Thymus (tissue), 11 donors: ENCODE data around the gene PGS1. TPM values are rescaled to one million over a fixed set of nuclear protein-coding genes. Genes with fewer than 3 reads are reported as not detected.
A peak's percentile ranks its signal among the peaks of the same experiment; 100 is the strongest.

Experiments used
- DNase-seq, 9 donors: peaks; one replicate each; pipeline ENCODE4 v3.0.0-alpha.2; 2013; ENCODE audit warnings: low spot score in 9 of 9, low read depth in 6 of 9, missing footprints in 1 of 9
- H3K27ac ChIP-seq, 2 donors: one replicate each; pipeline ENCODE4 v1.5.1; 2013; ENCODE audit warnings: control low read depth in 1 of 2, low read depth in 1 of 2, low read length in 1 of 2, mild to moderate bottlenecking in 1 of 2, moderate library complexity in 1 of 2
- H3K27me3 ChIP-seq, 2 donors: one replicate each; pipeline ENCODE4 v1.5.1; 2013; ENCODE audit warnings: low read length in 1 of 2; ENCODE audit not compliant: control insufficient read depth in 2 of 2, insufficient read depth in 1 of 2
- H3K36me3 ChIP-seq, 2 donors: one replicate each; pipeline ENCODE4 v1.5.1; 2013; ENCODE audit warnings: low read length in 1 of 2, mild to moderate bottlenecking in 1 of 2, moderate library complexity in 1 of 2; ENCODE audit not compliant: control insufficient read depth in 2 of 2, insufficient read depth in 2 of 2
- H3K4me1 ChIP-seq, 2 donors: one replicate each; pipeline ENCODE4 v1.5.1; 2013; ENCODE audit warnings: low read length in 2 of 2; ENCODE audit not compliant: control insufficient read depth in 2 of 2, insufficient read depth in 2 of 2
- H3K4me3 ChIP-seq, 2 donors: one replicate each; pipeline ENCODE4 v1.5.1; 2013; ENCODE audit warnings: low read length in 2 of 2, control low read depth in 1 of 2, mild to moderate bottlenecking in 1 of 2
- H3K9me3 ChIP-seq, 2 donors: one replicate each; pipeline ENCODE4 v1.5.1; 2013; ENCODE audit warnings: low read length in 1 of 2, mild to moderate bottlenecking in 1 of 2; ENCODE audit not compliant: control insufficient read depth in 2 of 2, insufficient read depth in 1 of 2
- WGBS: extraction: QIAGEN DNeasy Blood & Tissue Kit; methylation state at CpG from one replicate; pipeline ENCODE4 v1.1.7; 2013; 5-methylcytosine and 5-hydroxymethylcytosine counted together
- polyA plus RNA-seq: library from polyadenylated mRNA; stranded (reverse); fragments of 200-250 nt; gene quantifications from one replicate; pipeline ENCODE4 v1.2.3, GENCODE V29; 2013
- total RNA-seq: library from RNA; stranded (reverse); fragments of 120-200 nt; gene quantifications from one replicate; pipeline ENCODE4 v1.2.4, GENCODE V29; 2013
- donor health status: healthy.

The PGS1 gene
- total and polyA plus RNA-seq, 2 donors: 32.1 to 34.6 TPM

DNA sequence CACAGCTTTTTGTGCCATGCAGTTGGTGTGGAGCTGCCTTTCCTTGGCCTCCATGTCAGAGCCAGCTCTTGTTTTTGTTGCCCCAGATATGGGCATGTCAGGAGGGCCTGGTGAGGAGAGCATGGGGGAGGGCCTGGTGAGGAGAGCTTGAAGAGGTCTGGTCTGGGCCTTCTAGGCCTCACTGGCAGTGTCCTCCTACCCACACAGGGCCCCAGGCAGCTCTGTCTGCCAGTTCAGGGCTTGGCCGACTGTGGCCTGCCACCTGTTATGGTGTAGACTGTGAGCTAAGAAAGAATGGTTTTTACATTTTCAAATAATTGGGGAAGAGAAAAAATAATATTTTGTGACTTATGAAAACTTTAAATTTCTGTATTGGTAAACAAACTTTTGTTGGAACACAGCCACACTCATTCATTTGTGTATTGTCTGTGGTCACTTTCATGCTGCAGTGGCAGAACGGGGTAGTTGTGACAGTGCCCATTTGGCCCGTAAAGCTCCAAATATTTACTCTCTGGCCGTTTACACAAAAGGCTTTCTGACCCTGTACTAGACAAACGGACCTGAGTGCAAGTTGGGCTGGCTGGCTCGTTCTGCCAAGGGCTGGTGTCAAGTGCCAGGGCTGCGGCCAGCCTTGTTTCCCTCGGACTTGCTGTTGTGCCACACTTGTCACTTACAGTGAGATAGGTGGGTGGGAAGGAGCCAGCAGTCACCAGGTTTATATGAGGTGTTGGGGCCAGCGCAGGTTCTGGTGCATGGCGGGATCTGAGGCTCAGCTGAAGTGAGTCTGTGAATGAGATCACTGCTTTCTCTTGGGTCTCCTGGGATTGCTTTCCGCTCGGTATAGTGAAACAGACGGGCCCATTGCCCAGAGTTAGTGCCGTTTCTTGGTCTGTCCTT lies 18.2 kb downstream of the PGS1 start:
- Histone ChIP-seq H3K36me3 (peaks cover 88 to 89% of the 10 kb centered on the region in 2 donors), H3K27ac (no peak overlapping the region), H3K4me3 (no peak overlapping the region), H3K9me3 (no peaks in the 10 kb centered on the region), H3K27me3 (no peaks in the 10 kb centered on the region), H3K4me1 (no peaks in the 10 kb centered on the region)
- 95% methylated on average over 14 of the region's 14 CpGs for WGBS
- no peak for DNase-seq

DNA sequence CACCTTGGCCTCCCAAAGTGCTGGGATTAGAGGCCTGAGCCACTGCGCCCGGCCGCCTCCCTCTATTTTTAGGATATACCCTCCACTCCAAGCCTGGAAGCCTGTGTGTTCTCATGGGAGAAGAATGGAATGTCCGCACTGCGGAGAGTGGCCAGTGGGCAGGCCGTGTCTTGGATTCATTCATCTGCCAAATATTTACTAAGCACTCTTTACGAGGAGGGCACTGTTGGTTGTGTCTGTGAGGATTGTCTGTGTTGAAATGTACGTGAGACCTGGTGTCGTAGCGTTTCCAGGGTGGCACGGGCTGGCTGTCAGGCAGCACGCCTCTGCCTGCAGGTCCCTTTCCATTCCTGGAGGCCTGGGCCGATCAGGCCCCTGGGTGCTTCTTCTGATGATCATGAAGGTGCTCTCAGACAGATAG lies 19.2 kb downstream of the PGS1 start:
- Histone ChIP-seq H3K27ac (no peak overlapping the region), H3K9me3 (no peaks in the 10 kb centered on the region), H3K4me3 (no peak overlapping the region), H3K4me1 (no peaks in the 10 kb centered on the region), H3K36me3 (peaks cover 92 to 93% of the 10 kb centered on the region in 2 donors), H3K27me3 (no peaks in the 10 kb centered on the region)
- WGBS: 98% methylated on average over 13 of the region's 13 CpGs
- DNase-seq: no peak

DNA sequence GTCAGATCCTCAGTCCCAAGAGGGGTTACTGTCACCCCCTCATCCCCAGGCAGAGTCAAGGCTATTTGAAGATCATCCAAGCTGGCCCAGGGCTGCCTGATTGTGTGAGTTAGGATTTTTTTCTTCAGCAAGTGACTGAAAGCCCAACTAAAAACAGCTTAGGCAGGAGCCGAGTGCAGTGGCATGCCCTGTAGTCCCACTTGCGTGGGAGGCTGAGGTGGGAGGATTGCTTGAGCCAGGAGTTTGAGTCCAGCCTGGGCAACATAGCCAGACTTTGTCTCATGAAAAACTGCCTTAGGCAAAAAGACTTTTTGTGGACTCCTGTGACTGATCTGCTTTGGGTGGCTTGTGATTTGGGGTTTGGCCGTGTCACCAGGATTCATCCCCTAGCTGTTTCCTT lies 19.9 kb downstream of the PGS1 start:
- peaks cover 93 to 94% of the 10 kb centered on the region in 2 donors for H3K36me3 ChIP-seq
- no peaks in the 10 kb centered on the region for H3K4me1 ChIP-seq
- no peak overlapping the region for H3K4me3 ChIP-seq
- WGBS: over 99% methylated on average over 3 of the region's 3 CpGs
- no peaks in the 10 kb centered on the region for H3K27me3 ChIP-seq
- no peak overlapping the region for H3K27ac ChIP-seq
- no peak for DNase-seq
- H3K9me3 ChIP-seq: no peaks in the 10 kb centered on the region

DNA sequence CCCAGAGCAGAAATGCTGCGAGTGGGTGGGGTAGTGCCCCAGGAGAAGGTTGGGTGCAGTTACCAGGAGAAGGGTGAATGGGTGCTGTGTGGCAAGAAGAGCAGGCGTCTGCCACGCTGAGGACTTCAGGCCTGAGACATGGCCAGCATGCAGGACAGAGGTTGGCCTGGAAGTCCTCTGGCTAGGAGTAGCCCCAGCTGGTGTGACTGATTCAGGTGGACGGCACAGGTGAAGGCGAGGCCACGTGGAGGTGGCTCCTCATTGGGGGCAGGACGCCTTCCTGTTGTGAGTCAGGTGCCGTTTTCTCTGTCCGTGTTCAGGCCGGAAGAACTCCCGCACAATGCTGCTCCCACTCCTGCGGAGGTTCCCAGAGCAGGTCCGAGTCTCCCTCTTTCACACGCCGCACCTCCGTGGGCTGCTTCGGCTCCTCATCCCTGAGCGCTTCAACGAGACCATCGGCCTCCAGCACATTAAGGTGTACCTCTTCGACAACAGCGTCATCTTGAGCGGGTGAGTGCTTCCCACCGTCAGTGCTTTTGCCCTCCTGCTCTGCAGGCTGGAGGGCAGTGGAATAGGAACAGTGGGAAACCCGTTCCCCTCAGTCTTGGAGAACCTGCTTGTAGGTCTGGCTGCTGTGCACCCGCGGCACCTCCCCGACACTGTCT lies 20.7 kb downstream of the PGS1 start:
- WGBS: 97% methylated on average over 28 of the region's 28 CpGs
- Histone ChIP-seq H3K36me3 (peaks cover 93 to 94% of the 10 kb centered on the region in 2 donors), H3K4me1 (no peaks in the 10 kb centered on the region), H3K4me3 (no peak overlapping the region), H3K27me3 (no peaks in the 10 kb centered on the region), H3K27ac (peak overlapping the region in 1 of 2 donors; percentile 9), H3K9me3 (no peaks in the 10 kb centered on the region)
- no peak for DNase-seq

DNA sequence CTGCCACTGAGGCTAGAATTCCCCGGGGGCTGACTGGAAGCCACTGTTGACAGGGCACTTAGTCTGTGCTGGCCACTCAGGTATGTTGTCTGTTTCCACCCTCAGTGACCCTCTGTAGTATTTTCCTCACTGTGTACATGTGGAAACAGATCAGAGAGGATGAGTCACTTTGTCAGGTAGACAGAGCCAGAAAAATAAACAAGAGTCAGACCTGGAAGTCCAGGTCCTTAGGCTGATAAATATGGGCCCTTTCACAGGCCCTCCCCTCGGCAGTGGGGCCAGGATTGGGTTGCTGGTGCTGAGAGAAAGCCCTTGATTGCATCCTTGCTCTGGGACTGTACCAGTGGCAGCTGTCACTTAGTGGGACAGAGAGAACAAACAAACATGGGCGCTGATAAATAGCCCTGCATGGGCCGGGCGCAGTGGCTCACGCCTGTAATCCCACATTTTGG lies 21.3 kb downstream of the PGS1 start:
- Histone ChIP-seq H3K9me3 (no peaks in the 10 kb centered on the region), H3K4me1 (no peaks in the 10 kb centered on the region), H3K36me3 (peaks cover 94 to 96% of the 10 kb centered on the region in 2 donors), H3K27me3 (no peaks in the 10 kb centered on the region), H3K4me3 (no peak overlapping the region), H3K27ac (no peak overlapping the region)
- 97% methylated on average over 6 of the region's 6 CpGs for WGBS
- no peak for DNase-seq

DNA sequence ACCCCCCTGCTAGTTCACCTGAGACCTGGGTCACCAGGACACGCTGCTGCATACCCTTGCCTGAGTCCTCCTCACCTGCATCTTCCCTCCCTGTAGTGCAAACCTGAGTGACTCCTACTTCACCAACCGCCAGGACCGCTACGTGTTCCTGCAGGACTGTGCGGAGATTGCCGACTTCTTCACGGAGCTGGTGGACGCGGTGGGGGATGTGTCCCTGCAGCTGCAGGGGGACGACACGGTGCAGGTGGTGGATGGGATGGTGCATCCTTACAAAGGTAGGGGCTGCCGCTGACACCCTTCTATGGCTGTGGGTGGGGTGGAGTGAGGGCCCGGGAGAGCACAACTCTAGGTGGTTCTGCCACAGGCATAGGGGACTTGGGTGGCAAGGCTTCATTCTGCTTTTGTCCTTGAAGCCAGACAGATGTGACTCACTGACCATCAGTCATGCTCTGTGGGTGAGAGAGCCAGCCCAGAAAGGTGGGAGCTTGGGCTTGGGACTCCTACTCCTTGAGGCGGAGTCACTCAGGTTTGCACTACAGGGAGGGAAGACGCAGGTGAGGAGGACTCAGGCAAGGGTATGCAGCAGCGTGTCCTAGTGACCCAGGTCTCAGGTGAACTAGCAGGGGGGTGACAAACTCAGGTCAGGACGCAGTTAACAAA lies 22.3 kb downstream of the PGS1 start:
- no peak for DNase-seq
- Histone ChIP-seq H3K27me3 (no peaks in the 10 kb centered on the region), H3K27ac (peak overlapping the region in 1 of 2 donors; percentile 39), H3K4me3 (no peak overlapping the region), H3K36me3 (peaks cover 92 to 94% of the 10 kb centered on the region in 2 donors), H3K9me3 (no peaks in the 10 kb centered on the region), H3K4me1 (no peaks in the 10 kb centered on the region)
- WGBS: 91% methylated on average over 17 of the region's 17 CpGs

DNA sequence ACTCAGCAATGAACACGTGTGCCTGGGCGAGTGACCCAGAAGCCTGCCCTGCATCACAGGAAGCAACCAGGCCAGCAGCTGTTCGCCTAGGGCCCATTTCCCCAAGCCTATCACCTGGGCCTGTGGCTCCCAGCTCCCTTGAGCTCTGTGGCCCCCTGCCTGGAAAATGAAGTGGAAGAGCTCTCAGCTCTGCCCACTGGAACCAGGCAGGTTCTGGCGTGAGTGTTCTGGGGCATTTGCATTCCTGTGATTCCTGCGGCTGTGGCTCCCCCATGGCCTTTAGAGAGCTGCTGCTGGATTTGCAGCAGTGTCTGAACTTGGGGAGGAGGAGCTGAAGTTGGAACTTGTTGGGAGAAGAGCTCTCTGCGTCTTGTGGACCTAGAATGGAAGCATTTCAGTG lies 22.8 kb downstream of the PGS1 start:
- Histone ChIP-seq H3K4me1 (no peaks in the 10 kb centered on the region), H3K27me3 (no peaks in the 10 kb centered on the region), H3K36me3 (peaks cover 91% of the 10 kb centered on the region in 2 donors), H3K4me3 (no peak overlapping the region), H3K9me3 (no peaks in the 10 kb centered on the region), H3K27ac (peak overlapping the region in 1 of 2 donors; percentile 39)
- WGBS: 95% methylated on average over 6 of the region's 6 CpGs
- no peak for DNase-seq

DNA sequence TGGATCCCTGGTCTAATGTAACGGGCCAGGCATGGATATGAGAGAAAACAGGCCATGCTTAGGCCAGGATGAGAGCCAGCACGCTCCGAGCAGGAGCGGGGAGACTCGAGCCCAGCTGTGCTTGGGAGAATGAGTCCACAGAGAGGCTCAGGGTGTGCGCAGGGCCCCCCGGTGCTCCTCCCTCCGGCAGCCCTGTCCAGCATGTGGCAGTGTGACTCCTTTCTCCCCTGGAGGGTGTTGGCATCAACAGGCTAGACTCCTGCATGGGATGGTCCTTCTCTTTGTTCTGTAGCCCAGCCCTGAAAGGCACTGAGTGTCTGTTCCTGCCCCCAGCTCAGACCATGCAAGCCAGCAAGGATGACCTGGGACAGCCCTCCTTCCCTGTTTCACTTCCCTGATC lies 23.4 kb downstream of the PGS1 start:
- DNase-seq: no peak
- WGBS: 94% methylated on average over 8 of the region's 8 CpGs
- peaks cover 91% of the 10 kb centered on the region in 2 donors for H3K36me3 ChIP-seq
- H3K27ac ChIP-seq: peak overlapping the region in 1 of 2 donors; percentile 36
- H3K4me3 ChIP-seq: no peak overlapping the region
- H3K4me1 ChIP-seq: no peaks in the 10 kb centered on the region
- H3K27me3 ChIP-seq: no peaks in the 10 kb centered on the region
- no peaks in the 10 kb centered on the region for H3K9me3 ChIP-seq

DNA sequence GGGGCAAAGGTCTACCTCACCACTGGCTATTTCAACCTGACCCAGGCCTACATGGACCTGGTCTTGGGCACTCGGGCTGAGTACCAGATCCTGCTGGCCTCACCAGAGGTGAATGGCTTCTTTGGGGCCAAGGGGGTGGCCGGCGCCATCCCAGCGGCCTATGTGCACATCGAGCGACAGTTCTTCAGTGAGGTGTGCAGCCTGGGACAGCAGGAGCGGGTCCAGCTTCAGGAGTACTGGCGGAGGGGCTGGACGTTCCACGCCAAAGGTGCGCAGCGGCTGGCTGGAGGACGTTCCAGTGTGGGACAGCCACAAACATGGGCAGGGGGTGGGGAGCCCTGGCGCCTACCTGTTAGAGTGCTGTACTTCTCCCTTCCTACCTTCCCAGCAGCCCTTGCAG lies 25.4 kb downstream of the PGS1 start:
- Histone ChIP-seq H3K36me3 (peaks cover 84 to 92% of the 10 kb centered on the region in 2 donors), H3K9me3 (no peaks in the 10 kb centered on the region), H3K27me3 (no peaks in the 10 kb centered on the region), H3K27ac (no peak overlapping the region), H3K4me3 (no peak overlapping the region), H3K4me1 (peaks cover 0 to 5% of the 10 kb centered on the region in 2 donors)
- DNase-seq: no peak
- 98% methylated on average over 14 of the region's 14 CpGs for WGBS
